Measurements from ENCODE around the gene ABHD12B.

Gene ABHD12B

GRCh38 chr14:50871914-50872732 lies at the start of gene ABHD12B:
Gene ABHD12B, plus strand, starts transcription at chr14:50872053. Its CDS starts 122 bp downstream, at chr14:50872175.
- no peak for DNase-seq

GRCh38 chr14:50822501-50823042 lies 49.3 kb upstream of the ABHD12B start:
- no peak for DNase-seq

DNA sequence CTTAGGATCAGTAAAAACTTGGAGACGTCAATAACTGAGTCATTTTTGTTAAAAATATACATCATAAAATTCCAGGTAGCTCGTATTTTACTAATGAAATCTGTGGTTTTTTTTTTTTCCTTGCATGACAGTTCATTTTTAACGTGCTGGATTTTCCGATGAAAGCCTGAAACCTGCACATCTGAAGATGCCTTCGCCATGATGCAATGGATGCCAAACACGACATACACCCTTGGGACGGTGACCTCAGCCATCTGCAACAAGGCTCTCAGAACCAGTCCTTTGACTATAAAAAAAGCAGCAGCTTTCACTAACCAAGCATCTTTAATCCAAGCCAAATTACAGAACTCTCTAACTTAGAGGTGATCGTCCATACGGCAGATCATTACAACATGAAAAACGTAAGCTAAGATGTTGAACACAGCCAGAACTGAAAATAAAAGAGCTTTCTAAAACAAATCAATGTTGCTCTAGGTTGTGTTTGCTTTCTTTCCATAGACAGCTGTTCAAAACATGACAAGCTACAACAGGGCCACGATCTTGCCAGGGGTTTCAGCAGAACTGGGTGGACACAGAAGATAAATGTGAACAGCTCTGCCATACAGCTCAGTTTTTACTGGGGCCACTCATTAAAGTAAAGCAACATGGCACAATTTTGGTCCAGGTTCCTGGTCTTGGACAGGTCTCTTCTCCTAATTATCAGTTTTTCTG lies 48.6 kb upstream of the ABHD12B start:
- DNase-seq = peak in 1 of 2 experiments; percentile 39

DNA sequence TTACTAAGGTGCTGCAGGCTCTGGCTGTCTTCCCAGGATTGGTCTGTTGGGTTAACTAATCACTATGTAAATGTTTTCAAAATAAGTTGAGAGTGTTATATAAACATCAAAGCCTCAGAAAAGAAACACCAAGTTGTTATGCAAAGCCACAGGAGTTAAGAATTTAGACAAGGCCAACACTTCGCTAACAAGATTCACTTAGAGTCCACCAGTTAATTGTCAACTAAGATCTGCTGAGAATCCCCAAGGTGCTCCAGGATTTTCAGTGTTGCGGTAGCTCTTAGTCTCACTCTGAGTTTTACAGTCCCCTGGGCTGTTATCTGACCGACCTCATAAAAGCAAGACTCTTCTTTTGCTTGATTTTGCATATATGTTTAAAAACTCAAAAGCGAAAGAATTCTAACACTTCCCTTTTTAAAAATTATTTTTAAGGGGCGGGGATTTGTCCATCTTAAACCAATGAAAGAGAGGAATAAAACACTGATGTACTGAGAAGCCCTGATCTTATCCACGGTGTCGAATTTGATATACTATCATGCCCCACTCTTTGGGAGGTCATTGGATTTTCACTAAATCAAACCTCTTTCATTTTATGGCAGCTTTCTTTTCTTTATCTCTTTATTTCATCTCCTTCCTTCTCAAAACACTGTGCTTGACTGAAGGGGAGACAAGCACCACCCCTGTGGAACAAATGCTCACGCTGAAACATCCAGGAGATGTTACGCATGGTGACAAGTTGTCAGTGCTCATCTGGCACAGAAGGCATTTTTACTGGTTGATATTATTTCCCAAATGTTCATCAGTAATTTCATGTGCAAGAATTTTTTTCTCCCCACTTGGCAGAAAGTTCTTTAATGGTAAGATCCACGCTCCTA lies 47.9 kb upstream of the ABHD12B start:
- DNase-seq = no peak

DNA sequence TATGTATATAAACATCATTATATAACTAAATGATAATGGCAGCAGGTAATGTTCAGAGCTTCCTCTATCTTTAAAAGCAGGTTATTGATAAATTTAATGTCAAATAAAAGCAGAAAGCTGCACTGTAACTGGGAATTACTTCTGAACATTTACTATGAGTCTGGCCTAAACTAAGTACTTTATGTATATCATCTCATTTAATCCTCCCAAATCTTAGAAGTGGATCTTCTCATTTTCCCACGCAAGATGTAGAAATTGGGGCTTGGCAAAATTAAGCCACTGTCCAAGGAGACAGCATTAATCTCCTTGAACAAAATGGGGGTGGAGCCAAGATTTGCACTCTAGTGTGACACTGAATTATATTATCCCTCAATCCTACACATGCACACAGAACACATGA lies 46.5 kb upstream of the ABHD12B start:
- no peak for DNase-seq

GRCh38 chr14:50826681-50827080 lies 45.2 kb upstream of the ABHD12B start:
- DNase-seq = no peak

DNA sequence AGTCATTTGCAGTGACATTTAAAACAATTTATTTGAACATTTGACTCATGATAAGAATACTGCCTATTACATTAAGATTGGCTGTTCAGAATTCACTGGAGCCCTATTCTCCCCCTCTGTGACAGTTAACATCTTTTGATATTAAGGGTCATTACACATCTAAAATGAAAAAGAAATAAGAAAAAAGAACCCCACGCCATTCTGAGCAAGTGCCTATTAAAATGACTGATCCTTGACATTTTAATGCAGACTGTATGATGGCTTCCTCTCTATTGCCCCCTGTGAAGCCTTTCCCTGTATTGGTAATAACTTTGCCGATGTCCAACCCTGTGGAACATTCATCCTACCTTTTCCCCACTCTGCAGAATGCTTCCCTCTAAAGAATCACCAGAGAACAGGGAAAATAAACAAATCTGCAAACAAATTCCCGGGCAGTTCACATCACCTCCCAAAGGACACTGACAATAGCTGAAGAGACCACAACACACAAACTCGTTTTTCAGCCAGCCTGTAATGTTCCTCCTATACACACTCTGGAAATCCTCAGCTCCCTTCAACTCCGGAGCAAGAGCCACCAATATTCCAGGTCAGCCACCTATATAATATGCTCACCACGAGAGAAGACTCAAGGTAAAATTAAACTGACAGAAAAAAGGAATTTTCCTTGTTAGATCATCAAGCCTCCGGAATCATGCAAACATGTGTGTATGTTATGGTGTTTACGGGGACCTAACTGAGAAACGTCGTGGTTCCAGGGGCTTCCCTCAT lies 42.9 kb upstream of the ABHD12B start:
- no peak for DNase-seq

- no peak for DNase-seq
Measured at GRCh38 chr14:50829489-50830043, 42.3 kb upstream of the ABHD12B start.

GRCh38 chr14:50830044-50830931 lies 41.6 kb upstream of the ABHD12B start:
- DNase-seq = peak; percentile 8 to 31

GRCh38 chr14:50830932-50831725 lies 40.7 kb upstream of the ABHD12B start, which contains the start of gene NIN:
Gene NIN, minus strand, starts transcription at chr14:50831162. Its CDS starts 9,106 bp downstream, at chr14:50822056.
- peak; percentile 36 to 60 for DNase-seq

DNA sequence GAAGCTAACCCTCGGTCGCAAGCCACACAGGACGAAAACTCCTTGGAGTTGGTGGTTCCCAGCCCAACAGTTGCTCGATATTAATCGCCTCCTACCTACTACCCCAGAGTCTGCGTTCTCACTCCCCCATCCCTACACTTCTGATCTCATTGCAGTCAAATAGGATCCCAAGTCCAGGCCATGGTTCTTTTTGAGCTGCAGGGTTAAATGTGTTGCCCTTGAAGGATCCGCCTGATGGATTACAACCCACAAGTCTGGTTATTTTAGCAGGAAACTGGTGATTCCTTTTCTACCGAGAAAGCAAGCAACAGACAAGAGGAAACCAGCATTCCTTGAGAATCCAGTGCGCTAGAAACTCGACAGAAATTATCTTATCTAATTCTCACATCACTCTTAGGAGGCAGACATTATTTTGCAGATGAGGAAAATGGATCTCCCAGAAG lies 40.1 kb upstream of the ABHD12B start:
- no peak for DNase-seq

DNA sequence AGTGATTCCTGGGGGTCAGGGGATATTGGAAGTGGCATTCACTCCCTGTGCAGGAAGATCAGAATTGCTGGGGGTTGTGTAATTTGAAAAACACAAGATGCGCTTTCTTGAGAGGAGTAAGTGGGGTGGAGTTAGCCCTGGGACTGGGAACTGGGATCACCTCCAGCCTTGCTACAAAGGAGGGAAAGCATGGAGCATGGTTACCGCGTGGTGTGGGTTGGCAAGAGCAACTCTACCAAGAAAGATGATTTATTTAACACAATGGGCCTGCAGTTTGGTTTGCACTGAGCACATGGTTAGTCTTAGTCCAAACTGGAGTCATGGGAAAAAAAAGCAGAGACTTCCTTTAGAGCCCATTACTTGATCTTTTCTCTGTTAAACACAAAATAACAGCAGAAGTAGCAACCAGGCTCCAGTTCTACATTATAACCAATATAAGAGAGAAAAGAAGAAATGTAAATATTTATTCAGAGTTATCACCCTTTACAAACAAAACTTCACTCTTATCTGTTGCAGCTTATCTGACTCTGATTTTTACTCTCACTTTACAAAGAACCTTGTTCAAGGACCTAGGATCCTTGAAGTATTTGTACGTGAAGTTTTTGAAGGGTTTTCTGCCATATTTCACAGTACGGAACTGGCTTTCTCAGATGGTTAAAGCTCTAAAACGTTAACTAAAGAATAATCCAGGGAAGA lies 38.8 kb upstream of the ABHD12B start:
- DNase-seq = no peak

DNA sequence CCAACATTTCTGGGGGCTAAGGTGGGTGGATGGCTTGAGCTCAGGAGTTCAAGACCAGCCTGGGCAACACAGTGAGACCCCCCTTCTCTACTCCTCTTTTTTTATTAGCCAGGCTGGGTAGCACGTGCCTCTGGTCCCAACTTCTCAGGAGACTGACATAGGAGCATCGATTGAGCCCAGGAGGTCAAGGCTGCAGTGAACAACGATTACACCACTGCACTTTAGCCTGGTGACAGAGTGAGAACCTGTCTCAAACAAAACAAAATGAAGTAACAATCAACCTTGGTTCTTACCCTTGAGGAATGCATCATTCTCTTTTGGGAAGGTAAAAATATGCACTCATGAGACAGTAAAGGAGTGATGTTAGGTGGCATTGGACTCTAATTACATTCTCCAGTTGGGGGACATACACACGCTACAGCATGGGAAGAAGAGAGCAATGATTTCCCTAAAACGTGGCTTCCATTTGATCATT lies 37.0 kb upstream of the ABHD12B start:
- no peak for DNase-seq

GRCh38 chr14:50835280-50835679 lies 36.6 kb upstream of the ABHD12B start:
- no peak for DNase-seq

DNA sequence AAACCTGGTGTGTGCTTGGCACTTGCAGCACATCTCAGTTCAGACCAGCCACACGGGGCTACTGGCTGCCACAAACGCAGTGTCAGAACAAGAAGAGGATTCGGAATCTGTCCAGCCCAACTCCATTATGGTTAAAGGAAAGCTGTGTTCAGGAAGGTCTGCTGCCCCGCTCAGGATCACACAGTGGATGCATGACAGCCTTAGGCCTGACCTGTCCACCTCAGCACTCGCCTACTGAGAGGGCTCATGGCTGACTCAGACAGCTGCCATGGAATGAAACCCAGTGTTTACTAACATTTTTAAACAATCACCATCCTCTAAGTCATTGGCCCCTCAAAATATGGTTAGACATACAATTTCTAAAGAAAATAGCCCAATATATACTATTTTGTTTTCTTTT lies 35.3 kb upstream of the ABHD12B start:
- DNase-seq = no peak

GRCh38 chr14:50837271-50837670 lies 34.6 kb upstream of the ABHD12B start:
- DNase-seq = no peak

- DNase-seq = no peak
Measured at GRCh38 chr14:50837850-50838470, 33.9 kb upstream of the ABHD12B start.

GRCh38 chr14:50839048-50839447 lies 32.8 kb upstream of the ABHD12B start:
- no peak for DNase-seq

All from NCI-H1930 (cell line).